HG02642 (cell line): ENCODE measurements around the gene AOPEP.

Experiments used
- ATAC-seq: cut with Tn5 transposase; IDR thresholded peaks from one replicate; pipeline ENCODE4 v1.9.1; 2021; ENCODE audit warnings: mild to moderate bottlenecking; ENCODE audit not compliant: unreplicated experiment, poor library complexity

AOPEP gene

GRCh38 chr9:95097279-95097678 lies 370.8 kb downstream of the AOPEP start:
- ATAC-seq: no peak

DNA sequence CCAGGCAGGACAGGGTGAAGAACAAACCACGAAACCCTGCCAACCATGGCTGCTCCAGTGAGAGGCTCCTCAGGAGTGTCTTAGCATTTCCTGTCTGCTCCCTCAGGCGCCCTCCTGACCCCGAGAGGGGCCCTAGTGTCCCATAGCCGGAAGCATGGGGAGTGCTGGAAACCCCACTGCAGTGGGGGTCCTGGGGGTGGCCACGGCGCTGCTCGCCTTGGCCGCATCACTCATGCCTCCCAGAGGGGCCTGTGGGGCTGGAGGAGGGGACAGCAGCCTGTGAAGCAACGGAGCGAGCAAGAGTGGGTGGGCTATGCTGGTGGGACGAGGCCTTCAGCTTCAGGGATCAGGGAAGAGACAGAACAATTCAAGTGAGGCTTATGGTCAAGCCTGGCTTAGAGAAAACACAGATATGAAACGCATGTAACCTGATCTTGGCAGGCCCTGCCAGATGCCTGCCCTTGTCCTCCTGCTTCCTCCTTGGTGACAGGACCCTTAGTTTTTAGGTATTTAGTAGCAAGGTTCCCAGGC lies 372.0 kb downstream of the AOPEP start:
- ATAC-seq: no peak

GRCh38 chr9:95099321-95100070 lies 373.0 kb downstream of the AOPEP start:
- no peak for ATAC-seq

- no peak for ATAC-seq
Measured at GRCh38 chr9:95100071-95100627, 373.6 kb downstream of the AOPEP start.

DNA sequence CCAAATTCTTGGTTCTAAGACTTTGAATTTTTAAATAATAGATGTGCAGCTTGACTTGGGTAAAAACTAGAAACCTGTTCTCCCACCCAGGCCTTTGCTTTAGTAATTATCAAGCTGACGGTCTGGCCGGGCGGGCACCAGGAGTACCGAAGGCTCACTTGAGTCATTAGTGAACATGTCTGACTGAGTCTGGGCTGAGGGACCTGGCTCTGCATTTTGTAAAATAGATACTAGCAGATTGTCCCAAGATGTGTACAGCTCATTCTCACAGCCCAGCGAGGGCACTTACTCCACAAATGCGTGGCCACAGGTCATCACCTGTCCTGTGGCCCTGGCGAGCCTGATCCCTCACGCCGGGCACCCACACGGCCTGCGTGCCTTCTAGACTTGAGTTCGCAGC lies 374.8 kb downstream of the AOPEP start:
- no peak for ATAC-seq

GRCh38 chr9:95102001-95102433 lies 375.5 kb downstream of the AOPEP start:
- ATAC-seq: no peak

DNA sequence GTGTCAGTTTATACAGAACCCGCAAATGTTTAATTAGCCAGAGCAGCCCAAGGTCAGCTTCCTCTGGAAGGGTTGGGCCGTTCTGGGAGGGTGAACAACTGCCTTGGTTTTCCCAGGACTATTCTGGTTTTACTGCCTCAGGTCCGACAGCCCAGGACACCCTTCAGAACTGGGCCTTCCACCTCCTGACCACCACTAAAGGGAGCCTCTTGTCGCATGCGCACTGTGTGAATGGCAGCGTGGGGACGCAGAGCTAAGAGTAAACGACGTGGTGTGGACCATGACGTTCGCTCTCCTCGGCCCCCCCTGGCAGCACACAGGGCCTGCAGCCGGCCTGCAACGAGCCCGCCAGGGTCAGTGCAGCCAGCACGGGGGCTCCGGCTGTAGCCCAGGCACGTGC lies 376.1 kb downstream of the AOPEP start:
- ATAC-seq: no peak

DNA sequence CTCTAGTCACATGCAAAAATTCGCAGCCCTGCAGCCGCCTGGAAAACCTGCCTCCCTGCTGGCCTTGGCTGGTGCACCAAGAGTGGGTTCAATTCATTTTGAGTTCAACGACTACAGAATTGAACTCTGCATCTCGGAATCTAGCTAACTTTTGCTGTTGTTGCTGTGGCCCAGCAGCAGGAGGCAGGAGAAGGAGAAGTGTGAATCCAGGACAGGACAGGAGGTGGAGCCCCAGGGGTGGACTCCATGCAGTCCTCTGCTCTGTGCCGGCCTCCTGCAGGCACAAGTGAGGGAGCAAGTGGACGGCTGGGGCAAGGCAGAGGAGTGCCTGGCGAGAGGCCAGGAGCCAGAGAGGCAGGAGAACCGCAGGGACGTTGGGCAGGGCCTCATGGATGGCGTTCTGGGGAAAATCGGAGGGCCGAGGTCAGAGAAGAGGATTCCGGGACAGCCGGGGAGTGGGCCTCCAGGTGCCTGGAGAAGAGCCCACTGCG lies 376.8 kb downstream of the AOPEP start:
- ATAC-seq: no peak

- ATAC-seq: no peak
Measured at GRCh38 chr9:95103871-95104580, 377.5 kb downstream of the AOPEP start.

DNA sequence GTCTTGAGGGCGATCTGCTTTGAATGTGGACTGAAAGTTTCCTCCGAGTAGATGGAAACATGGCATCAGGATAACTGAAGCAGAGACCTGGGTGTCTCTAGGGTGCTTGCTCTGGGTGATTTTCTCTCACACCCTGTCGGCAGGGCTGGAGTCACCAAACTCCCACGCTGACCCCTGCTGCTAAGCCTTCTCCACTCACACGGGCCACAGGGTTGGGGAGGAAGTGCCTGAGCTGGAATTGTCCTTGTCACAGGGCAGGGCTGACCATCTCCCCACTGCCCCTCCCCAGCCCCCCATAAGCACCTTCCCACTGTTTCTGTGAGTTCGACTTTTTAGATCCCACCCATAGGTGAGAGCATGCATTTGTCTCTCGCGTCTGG lies 378.1 kb downstream of the AOPEP start:
- ATAC-seq: no peak

GRCh38 chr9:95104980-95105379 lies 378.5 kb downstream of the AOPEP start:
- no peak for ATAC-seq

DNA sequence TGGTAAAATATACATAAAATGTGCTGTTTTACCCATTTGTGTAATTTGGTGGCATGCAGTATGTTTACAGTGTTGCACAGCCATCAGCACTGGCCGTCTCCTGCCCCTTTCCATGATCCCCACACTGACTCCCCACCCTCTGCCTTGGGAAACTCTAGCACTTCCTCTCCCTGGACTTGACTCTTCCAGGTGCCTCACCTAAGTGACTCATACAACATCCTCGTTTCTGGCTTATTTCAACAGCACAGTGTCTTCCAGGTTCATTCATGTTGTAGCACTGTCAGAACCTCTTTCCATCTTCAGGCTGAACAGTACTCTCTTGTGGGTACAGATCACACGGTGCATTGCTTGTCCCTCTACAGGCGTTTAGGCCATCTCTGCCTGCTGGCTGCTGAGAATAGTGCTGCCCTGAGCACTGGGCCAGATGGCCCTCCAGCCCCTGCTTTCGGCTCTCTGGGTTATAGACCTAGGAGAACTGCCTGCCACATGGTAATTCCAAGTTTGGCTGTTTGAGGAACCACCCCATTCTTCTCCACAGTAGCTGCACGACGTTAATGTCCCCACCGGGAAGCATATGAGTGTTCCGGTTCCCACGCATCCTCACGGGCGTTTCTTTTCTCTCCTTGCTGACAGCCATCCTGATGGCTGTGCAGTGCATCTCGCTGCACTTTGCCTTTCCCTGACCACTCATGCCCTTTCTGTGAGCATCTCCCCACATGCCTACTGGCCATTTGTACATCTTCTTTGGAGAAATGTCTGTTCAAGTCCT lies 379.2 kb downstream of the AOPEP start:
- no peak for ATAC-seq

- ATAC-seq: no peak
Measured at GRCh38 chr9:95107001-95107749, 380.7 kb downstream of the AOPEP start.

DNA sequence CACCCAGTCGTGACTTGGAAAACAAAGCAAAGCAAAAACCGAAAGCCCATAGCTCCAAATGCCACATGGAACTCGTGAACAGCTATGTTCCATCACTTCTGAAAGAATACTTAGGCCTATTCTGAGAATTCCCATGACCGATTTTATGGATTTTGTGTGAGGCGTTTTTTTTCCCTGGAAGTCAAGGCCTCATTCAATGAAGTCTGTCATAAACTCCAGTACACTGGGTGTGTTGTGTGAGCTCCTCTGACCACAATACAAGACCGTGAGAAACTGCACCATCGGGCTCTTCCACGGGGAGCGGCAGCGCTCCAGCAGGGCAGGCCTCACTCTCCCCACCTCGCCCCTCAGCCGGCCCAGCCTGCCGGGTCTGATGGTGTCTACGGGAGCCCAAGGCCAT lies 381.5 kb downstream of the AOPEP start:
- no peak for ATAC-seq

DNA sequence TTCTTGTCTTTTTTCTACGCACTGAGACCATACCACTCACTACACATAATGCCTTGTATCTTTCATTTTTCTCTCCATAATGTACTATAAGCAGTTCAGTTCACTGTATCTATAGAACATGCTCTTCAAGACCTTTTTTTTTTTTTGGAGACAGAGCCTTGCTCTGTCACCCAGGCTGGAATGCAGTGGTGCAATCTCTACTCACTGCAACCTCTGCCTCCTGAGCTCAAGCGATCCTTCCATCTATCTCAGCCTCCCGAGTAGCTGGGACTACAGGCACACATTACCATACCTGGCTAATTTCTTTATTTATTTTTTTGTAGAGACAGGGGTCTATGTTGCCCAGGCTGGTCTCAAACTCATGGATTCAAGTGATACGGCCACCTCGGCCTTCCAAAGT lies 382.3 kb downstream of the AOPEP start:
- no peak for ATAC-seq

- ATAC-seq: no peak
Measured at GRCh38 chr9:95109456-95109855, 383.0 kb downstream of the AOPEP start.

DNA sequence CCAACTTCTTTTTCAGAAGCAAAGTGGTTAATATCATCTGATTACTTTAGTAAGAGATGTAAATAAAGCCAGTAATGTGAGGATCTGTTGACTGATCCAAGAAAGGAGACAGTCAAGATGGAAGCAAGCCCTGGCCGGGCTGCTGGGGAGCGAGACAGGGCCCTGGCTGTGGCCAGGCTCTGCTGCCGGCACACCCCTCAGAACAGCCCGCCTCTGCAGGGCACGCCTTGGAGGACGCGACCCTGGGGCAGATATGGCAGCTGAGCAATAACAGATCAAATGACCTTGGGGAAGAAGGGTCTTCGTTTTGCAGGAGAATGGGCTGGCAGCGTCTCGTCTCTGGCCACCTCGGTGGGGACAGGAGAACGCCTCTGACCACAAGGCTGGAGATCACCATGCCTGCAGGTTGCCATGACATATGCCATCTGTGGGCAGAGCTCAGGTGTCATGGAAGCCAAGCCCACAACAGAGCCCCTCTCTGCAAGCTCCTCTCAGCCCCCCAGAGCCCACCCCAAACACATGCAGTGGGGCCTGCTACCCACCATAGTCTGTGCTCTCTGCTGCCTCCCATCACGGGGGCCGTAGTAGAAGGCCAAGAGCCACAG lies 384.5 kb downstream of the AOPEP start:
- ATAC-seq: no peak

- no peak for ATAC-seq
Measured at GRCh38 chr9:95111716-95112115, 385.2 kb downstream of the AOPEP start.
